ENCODE data around the gene CIDEC.

CIDEC gene

DNA sequence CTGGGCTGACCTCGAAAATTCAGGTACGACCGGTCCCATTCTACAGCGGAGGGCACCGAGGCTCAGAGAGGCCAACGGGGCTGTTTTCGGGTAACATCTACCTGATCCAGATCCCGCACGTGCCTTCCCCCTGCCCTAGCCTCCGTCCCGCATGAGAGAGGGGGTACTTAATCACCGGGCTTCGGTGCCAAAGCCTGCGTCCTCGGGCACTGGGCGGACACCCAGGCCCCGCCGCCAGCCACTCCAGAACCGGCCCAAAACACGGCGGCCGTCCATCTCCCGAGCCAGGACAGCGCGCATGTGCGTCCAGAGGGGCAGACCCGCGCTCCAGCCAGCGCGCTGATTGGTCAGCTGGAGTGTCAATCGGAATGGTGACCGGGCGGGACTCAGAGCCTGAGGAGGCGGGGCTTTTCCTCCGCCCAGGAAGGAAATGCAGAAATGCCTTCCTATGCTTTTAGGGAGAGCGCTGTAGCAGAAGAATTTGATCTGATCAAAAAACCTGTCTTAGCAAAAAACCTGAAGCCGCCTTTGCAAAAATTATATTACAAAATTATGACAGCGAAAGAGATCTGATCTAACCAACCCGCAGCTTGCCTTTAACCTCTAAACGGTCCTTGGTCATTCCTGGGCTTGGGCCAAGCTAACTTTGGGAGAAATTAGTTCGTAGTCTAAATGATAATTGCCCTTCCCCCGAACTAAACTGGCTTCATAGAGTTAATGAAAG, 36.2 kb downstream of the CIDEC start, which contains the start of gene RPUSD3:
Gene RPUSD3 (minus strand): TSS at position 294 of the 724 bp plus-strand sequence. CDS start 18 bp downstream, at position 276.
- H3K9me3 ChIP-seq (ENCODE audit: control insufficient read depth in 2 of 2, low read length in 2 of 2): no peaks in the 10 kb centered on the region
- H3K4me1 ChIP-seq (ENCODE audit: control insufficient read depth, insufficient read depth, low read length): peaks cover 6% of the 10 kb centered on the region
- peaks cover 20 to 22% of the 10 kb centered on the region in 2 donors for H3K36me3 ChIP-seq (ENCODE audit: control insufficient read depth in 2 of 2, insufficient read depth in 2 of 2, low read length in 2 of 2)
- no peaks in the 10 kb centered on the region for H3K27me3 ChIP-seq (ENCODE audit: control insufficient read depth in 1 of 2, insufficient read depth in 2 of 2, low read length in 2 of 2)
- peak within 1 kb of the TSS; percentile 70 for H3K27ac ChIP-seq (ENCODE audit: low read length)
- H3K4me3 ChIP-seq (ENCODE audit: low read length in 2 of 2): peak within 1 kb of the TSS; percentile 94
- peak within 1 kb of the TSS; percentile 84 to 93 for H3K9ac ChIP-seq (ENCODE audit: low read length in 2 of 2)

DNA sequence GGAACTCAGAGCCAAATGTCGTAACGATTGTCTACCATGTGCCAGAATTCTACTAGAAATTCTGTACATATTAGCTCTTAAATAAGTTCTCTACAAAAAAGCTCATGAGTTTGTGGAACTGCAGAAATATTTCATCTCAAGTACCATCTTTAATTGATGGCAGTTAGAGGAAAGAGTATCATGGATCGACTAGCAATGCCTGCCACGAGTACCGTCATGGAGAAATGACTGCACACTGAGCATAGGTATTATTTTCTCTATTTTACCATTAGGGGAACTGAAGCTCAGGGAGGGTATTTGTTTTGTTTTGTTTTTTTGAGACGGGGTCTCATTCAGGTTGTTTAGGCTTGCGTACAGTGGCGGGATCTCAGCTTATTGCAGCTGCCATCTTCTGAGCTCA, 39.0 kb downstream of the CIDEC start:
- Histone ChIP-seq H3K4me1 (ENCODE audit: control insufficient read depth, insufficient read depth, low read length) (peaks cover 6% of the 10 kb centered on the region), H3K4me3 (ENCODE audit: low read length in 2 of 2) (no peak overlapping the region), H3K9me3 (ENCODE audit: control insufficient read depth in 2 of 2, low read length in 2 of 2) (no peaks in the 10 kb centered on the region), H3K9ac (ENCODE audit: low read length in 2 of 2) (no peak overlapping the region), H3K27ac (ENCODE audit: low read length) (no peak overlapping the region), H3K27me3 (ENCODE audit: control insufficient read depth in 1 of 2, insufficient read depth in 2 of 2, low read length in 2 of 2) (no peaks in the 10 kb centered on the region), H3K36me3 (ENCODE audit: control insufficient read depth in 2 of 2, insufficient read depth in 2 of 2, low read length in 2 of 2) (peaks cover 35% of the 10 kb centered on the region in 2 donors)

DNA sequence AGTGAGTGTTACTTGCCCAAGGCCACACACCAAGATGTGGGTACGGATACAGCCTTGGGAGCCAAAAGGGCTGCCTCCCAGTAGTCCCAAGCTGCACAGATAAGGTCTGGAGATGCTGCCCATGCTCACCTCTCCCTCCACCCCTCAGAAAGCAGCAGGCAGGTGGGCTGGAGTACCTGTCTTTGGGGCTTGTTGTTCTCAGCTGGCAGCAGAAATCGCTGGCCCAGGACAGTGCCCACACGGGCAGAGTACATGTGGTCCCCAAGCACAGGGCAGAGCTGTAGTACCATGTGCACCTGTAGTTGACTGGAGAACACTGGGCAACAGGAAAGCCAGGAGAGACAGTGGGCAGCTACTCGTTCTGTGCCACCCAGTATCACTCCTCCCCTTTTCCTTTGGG, 41.2 kb downstream of the CIDEC start:
- Histone ChIP-seq H3K4me3 (ENCODE audit: low read length in 2 of 2) (no peak overlapping the region), H3K36me3 (ENCODE audit: control insufficient read depth in 2 of 2, insufficient read depth in 2 of 2, low read length in 2 of 2) (peaks cover 48 to 50% of the 10 kb centered on the region in 2 donors), H3K9ac (ENCODE audit: low read length in 2 of 2) (no peak overlapping the region), H3K9me3 (ENCODE audit: control insufficient read depth in 2 of 2, low read length in 2 of 2) (no peaks in the 10 kb centered on the region), H3K4me1 (ENCODE audit: control insufficient read depth, insufficient read depth, low read length) (peaks cover 6% of the 10 kb centered on the region), H3K27me3 (ENCODE audit: control insufficient read depth in 1 of 2, insufficient read depth in 2 of 2, low read length in 2 of 2) (no peaks in the 10 kb centered on the region), H3K27ac (ENCODE audit: low read length) (no peak overlapping the region)

DNA sequence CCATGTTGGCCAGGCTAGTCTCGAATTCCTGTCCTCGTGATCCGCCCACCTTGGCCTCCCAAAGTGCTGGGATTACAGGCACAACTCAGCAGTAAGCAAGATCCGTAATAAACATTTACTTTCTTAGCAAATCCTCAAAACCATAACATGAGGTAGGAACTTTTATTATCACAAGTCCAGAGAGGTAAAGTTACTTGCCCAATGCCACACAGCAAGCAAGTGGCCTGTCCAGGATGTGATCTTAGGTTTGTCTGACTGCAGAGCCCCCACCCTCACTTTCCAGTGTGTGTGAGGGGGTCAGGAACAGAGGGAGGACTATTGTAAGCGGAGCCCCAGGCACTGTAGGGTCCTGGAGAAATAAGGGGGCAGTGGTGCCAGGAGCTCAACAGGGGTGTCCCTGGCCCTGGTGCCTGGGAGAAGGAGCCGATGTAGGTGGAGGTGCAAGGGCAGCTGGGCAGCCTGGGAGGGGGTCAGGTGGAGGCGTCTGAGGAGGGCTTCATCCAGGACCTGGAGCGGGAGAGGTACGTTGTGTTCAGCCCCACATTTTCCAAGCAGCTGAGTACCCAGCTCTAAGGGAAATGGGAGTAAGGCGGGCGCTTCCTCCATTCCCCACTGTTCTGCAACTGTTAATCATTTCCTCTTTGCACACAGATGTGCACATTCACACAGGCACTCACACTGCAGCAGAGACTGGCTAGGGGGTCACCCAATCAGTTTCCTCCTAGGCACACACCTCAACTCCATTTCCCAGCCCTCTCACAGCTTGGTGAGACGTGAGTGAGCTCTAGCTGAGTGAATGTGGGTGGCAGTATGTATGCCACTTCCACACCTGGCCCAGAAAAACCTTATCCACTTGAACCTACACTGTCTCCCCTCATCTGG, 42.1 kb downstream of the CIDEC start:
- Histone ChIP-seq H3K27me3 (ENCODE audit: control insufficient read depth in 1 of 2, insufficient read depth in 2 of 2, low read length in 2 of 2) (no peaks in the 10 kb centered on the region), H3K36me3 (ENCODE audit: control insufficient read depth in 2 of 2, insufficient read depth in 2 of 2, low read length in 2 of 2) (peaks cover 50 to 54% of the 10 kb centered on the region in 2 donors), H3K4me3 (ENCODE audit: low read length in 2 of 2) (no peak overlapping the region), H3K4me1 (ENCODE audit: control insufficient read depth, insufficient read depth, low read length) (peaks cover under 1% of the 10 kb centered on the region), H3K9me3 (ENCODE audit: control insufficient read depth in 2 of 2, low read length in 2 of 2) (no peaks in the 10 kb centered on the region), H3K27ac (ENCODE audit: low read length) (no peak overlapping the region), H3K9ac (ENCODE audit: low read length in 2 of 2) (no peak overlapping the region)

DNA sequence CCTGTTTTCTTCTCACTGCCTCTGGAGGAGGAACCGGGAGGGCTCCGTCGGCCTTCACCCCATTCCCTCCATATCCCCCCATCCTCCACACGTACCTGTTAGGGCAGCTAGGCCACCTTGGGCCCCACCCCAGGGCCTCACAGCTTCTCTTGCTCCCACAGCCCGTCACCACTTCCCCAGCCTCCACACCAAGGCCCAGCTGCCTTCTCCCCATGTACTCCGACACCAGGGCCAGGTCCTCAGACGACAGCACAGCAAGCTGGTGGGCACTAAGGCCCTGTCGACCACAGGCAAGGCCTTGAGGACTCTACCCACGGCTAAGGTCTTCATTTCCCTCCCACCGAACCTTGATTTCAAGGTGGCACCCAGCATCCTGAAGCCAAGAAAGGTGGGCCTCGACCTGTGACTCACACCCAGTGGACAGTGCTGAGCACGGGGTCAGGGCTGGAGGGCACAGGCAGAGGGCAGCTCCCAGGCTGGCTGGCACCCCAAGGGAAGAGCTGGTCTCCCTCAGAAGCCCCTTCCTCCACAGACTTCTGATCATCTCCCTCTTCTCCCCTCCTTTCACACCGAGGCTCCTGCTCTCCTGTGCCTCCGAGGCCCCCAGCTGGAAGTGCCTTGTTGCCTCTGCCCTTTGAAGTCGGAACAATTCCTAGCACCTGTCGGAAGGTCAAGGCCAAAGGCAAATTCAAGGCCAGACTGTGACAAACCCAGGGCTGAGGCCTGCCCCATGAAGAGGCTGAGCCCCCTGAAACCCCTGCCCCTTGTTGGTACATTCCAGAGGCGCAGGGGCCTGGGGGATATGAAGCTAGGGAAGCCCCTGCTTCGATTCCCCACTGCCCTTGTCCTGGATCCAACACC, 45.3 kb downstream of the CIDEC start:
- Histone ChIP-seq H3K36me3 (ENCODE audit: control insufficient read depth in 2 of 2, insufficient read depth in 2 of 2, low read length in 2 of 2) (peaks cover 34 to 48% of the 10 kb centered on the region in 2 donors), H3K9me3 (ENCODE audit: control insufficient read depth in 2 of 2, low read length in 2 of 2) (no peaks in the 10 kb centered on the region), H3K27me3 (ENCODE audit: control insufficient read depth in 1 of 2, insufficient read depth in 2 of 2, low read length in 2 of 2) (no peaks in the 10 kb centered on the region), H3K27ac (ENCODE audit: low read length) (no peak overlapping the region), H3K9ac (ENCODE audit: low read length in 2 of 2) (no peak overlapping the region), H3K4me1 (ENCODE audit: control insufficient read depth, insufficient read depth, low read length) (no peaks in the 10 kb centered on the region), H3K4me3 (ENCODE audit: low read length in 2 of 2) (no peak overlapping the region)

DNA sequence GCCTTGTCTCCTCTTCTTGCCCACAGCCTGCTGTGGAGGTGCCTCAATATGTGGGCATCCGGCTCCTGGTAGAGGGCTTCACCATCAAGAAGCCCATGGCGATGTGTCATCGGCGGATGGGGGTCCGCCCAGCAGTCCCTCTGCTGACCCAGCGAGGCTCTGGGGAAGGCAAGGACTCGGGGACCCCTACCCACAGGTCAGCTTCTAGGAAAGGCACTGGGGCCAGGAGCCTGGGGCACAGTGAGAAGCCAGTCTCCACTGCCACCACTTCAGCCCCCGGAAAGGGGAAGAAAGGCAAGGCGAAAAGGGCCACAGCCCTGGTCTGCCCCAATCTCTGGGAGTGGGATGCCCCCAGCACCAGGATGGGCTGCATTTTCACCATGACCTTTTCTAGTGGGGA, 47.0 kb downstream of the CIDEC start:
- H3K36me3 ChIP-seq (ENCODE audit: control insufficient read depth in 2 of 2, insufficient read depth in 2 of 2, low read length in 2 of 2): peaks cover 37 to 48% of the 10 kb centered on the region in 2 donors
- H3K9me3 ChIP-seq (ENCODE audit: control insufficient read depth in 2 of 2, low read length in 2 of 2): no peaks in the 10 kb centered on the region
- H3K9ac ChIP-seq (ENCODE audit: low read length in 2 of 2): no peak overlapping the region

DNA sequence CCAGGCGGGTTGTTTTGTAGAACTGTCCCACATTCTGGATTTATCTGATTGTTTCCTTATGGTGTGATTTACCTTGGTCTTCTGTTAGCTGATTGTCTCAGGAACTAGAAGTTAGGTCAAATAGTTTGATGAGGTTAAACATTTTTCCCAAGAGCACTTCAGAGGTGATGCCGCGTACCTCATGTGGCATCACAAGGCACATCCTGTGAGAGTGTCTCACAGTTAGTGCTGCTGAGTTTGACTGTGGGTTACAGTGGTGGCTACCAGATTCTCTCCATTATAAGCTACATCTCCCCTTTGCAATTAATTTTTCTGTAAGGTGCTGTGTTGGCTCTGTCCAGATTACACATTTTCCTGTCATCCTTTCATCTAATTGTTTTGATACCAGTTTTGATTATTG, 48.8 kb downstream of the CIDEC start:
- H3K4me1 ChIP-seq (ENCODE audit: control insufficient read depth, insufficient read depth, low read length): no peaks in the 10 kb centered on the region
- H3K9ac ChIP-seq (ENCODE audit: low read length in 2 of 2): no peak overlapping the region
- no peak overlapping the region for H3K4me3 ChIP-seq (ENCODE audit: low read length in 2 of 2)
- no peak overlapping the region for H3K27ac ChIP-seq (ENCODE audit: low read length)
- H3K27me3 ChIP-seq (ENCODE audit: control insufficient read depth in 1 of 2, insufficient read depth in 2 of 2, low read length in 2 of 2): no peaks in the 10 kb centered on the region
- H3K9me3 ChIP-seq (ENCODE audit: control insufficient read depth in 2 of 2, low read length in 2 of 2): no peaks in the 10 kb centered on the region
- peaks cover 34 to 43% of the 10 kb centered on the region in 2 donors for H3K36me3 ChIP-seq (ENCODE audit: control insufficient read depth in 2 of 2, insufficient read depth in 2 of 2, low read length in 2 of 2)

More for the DNA sequence above, 47.0 kb downstream of the CIDEC start:
- Histone ChIP-seq H3K27me3 (ENCODE audit: control insufficient read depth in 1 of 2, insufficient read depth in 2 of 2, low read length in 2 of 2) (no peaks in the 10 kb centered on the region), H3K27ac (ENCODE audit: low read length) (no peak overlapping the region), H3K4me3 (ENCODE audit: low read length in 2 of 2) (no peak overlapping the region), H3K4me1 (ENCODE audit: control insufficient read depth, insufficient read depth, low read length) (no peaks in the 10 kb centered on the region)

DNA sequence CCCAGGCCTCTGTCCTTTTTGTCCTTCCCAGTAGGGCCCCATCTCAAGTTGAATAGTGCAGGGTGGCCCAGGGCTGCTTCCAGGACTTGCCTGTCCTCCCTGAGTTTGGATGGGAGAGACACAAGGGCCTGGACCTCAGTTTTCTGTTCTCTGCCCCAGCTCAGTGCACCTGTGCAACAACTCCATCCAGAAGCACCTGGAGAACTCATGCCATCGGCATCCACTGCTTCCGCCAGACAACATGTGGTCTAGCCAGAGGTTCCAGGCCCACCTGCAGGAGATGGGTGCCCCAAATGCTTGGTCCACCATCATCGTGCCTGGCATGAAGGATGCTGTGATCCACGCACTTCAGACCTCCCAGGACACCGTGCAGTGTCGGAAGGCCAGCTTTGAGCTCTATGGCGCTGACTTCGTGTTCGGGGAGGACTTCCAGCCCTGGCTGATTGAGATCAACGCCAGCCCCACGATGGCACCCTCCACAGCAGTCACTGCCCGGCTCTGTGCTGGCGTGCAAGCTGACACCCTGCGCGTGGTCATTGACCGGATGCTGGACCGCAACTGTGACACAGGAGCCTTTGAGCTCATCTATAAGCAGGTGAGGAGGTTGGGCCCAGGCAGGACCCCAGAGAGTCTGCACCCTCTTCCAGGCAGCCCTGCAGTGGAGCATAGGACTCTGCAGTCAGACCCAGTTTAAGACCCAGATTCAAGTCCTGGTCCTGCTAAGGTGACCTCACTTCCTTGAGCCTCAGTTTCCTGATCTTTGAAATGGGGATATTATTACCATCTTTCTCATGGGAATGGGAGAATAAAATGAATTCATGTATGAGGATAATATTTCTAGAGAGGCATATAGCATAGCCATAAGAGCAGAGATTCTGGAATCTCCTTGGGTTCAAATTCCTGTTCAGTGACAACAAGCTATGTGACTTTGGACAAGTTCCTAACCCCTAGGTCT, 51.0 kb downstream of the CIDEC start:
- no peaks in the 10 kb centered on the region for H3K27me3 ChIP-seq (ENCODE audit: control insufficient read depth in 1 of 2, insufficient read depth in 2 of 2, low read length in 2 of 2)
- H3K4me1 ChIP-seq (ENCODE audit: control insufficient read depth, insufficient read depth, low read length): no peaks in the 10 kb centered on the region
- H3K36me3 ChIP-seq (ENCODE audit: control insufficient read depth in 2 of 2, insufficient read depth in 2 of 2, low read length in 2 of 2): peaks cover 19 to 30% of the 10 kb centered on the region in 2 donors
- no peak overlapping the region for H3K27ac ChIP-seq (ENCODE audit: low read length)
- no peaks in the 10 kb centered on the region for H3K9me3 ChIP-seq (ENCODE audit: control insufficient read depth in 2 of 2, low read length in 2 of 2)
- H3K4me3 ChIP-seq (ENCODE audit: low read length in 2 of 2): no peak overlapping the region
- no peak overlapping the region for H3K9ac ChIP-seq (ENCODE audit: low read length in 2 of 2)

DNA sequence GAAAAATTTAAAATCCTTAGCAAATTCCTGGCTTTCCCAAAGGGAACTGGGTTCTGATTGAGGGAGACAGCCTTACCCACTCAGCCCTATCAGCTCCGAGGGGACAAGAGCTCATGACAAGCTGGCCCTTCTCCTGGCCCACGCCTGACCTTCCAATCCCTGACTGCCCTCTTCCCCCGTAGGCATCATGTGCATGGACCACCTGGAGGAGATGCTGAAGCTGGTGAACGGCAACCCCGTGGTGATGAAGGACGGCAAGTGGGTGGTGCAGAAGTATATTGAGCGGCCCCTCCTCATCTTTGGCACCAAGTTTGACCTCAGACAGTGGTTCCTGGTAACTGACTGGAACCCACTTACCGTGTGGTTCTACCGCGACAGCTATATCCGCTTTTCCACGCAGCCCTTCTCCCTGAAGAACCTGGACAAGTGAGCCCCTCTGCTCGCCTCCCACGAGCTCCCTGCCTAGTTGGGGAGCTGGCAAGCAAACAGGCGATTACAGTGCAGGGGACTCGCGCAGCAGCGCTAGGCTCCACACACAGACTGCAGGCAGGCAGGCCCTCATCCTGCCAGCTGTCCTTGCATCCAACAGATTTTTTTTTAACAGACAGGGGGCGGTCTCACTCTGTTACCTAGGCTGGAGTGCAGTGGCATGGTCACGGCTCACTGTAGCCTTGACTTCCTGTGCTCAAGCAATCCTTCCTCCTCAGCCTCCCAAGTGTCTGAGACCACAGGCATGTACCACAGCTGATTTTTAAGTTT, 53.1 kb downstream of the CIDEC start:
- Histone ChIP-seq H3K27me3 (ENCODE audit: control insufficient read depth in 1 of 2, insufficient read depth in 2 of 2, low read length in 2 of 2) (no peaks in the 10 kb centered on the region), H3K9me3 (ENCODE audit: control insufficient read depth in 2 of 2, low read length in 2 of 2) (no peaks in the 10 kb centered on the region), H3K4me3 (ENCODE audit: low read length in 2 of 2) (no peak overlapping the region), H3K9ac (ENCODE audit: low read length in 2 of 2) (no peak overlapping the region), H3K4me1 (ENCODE audit: control insufficient read depth, insufficient read depth, low read length) (no peaks in the 10 kb centered on the region), H3K36me3 (ENCODE audit: control insufficient read depth in 2 of 2, insufficient read depth in 2 of 2, low read length in 2 of 2) (peaks cover 13 to 17% of the 10 kb centered on the region in 2 donors), H3K27ac (ENCODE audit: low read length) (no peak overlapping the region)
